Aorta (tissue), 5 donors: ENCODE measurements around the gene ATP4B. TPM values are rescaled to one million over a fixed set of nuclear protein-coding genes. Genes with fewer than 3 reads are reported as not detected.

Source experiments
- ATAC-seq: fragments of 200-7000 bp; cut with Tn5 transposase; one replicate; pipeline ENCODE4 v1.9.1; 2022; ENCODE audit warnings: moderate library complexity; ENCODE audit not compliant: low FRiP score
- DNase-seq, 2 donors: peaks; one replicate each; pipeline ENCODE4 v3.0.0-alpha.2; 2020
- H3K27ac ChIP-seq, 2 donors: one replicate each; pipeline ENCODE4 v1.5.1; 2013; ENCODE audit warnings: low read length in 2 of 2, mild to moderate bottlenecking in 2 of 2, moderate library complexity in 2 of 2, control low read depth in 1 of 2, inconsistent platforms in 1 of 2, low read depth in 1 of 2
- H3K27me3 ChIP-seq, 2 donors: one replicate each; pipeline ENCODE4 v1.6.1; 2013; ENCODE audit warnings: control low read depth in 1 of 2, low read length in 1 of 2, mild to moderate bottlenecking in 1 of 2, moderate library complexity in 1 of 2; ENCODE audit not compliant: insufficient read depth in 2 of 2, control insufficient read depth in 1 of 2
- H3K36me3 ChIP-seq, 2 donors: one replicate each; pipeline ENCODE4 v1.6.1; 2013; ENCODE audit warnings: control low read depth in 1 of 2, low read length in 1 of 2, mild to moderate bottlenecking in 1 of 2; ENCODE audit not compliant: insufficient read depth in 2 of 2, control insufficient read depth in 1 of 2
- H3K4me1 ChIP-seq, 2 donors: one replicate each; pipeline ENCODE4 v1.6.1; 2013; ENCODE audit warnings: low read length in 2 of 2, control low read depth in 1 of 2, mild to moderate bottlenecking in 1 of 2, moderate library complexity in 1 of 2; ENCODE audit not compliant: insufficient read depth in 2 of 2, control insufficient read depth in 1 of 2
- H3K4me3 ChIP-seq, 2 donors: one replicate each; pipeline ENCODE4 v1.5.1; 2013; ENCODE audit warnings: low read length in 2 of 2, control low read depth in 1 of 2, mild to moderate bottlenecking in 1 of 2
- H3K9me3 ChIP-seq: one replicate; pipeline ENCODE4 v1.6.1; 2013; ENCODE audit warnings: mild to moderate bottlenecking, low read length; ENCODE audit not compliant: control insufficient read depth
- WGBS, 2 donors: extraction: QIAGEN DNeasy Blood & Tissue Kit; methylation state at CpG; one replicate each; pipeline ENCODE4 v1.1.7; 2013; 5-methylcytosine and 5-hydroxymethylcytosine counted together
- intact Hi-C, 2 donors: fragments of 100-400 bp; cut with DNase I; formaldehyde crosslinking; loops; one replicate each; pipeline versions ENCODE4 v1.14.2 to v1.15.0; 2022
- polyA plus RNA-seq, 2 donors: library from polyadenylated mRNA; stranded (reverse); fragments of 200-250 nt; gene quantifications; one replicate each; pipeline ENCODE4 v1.2.3, GENCODE V29; 2013
- total RNA-seq, 2 donors: library from RNA; stranded (reverse); fragmentation: NEBNext Ultra II Directional; extraction: Animal tissue kit (Norgen Biotek cat#: 25700); gene quantifications; one replicate each; pipeline ENCODE4 v1.2.1, GENCODE V29; 2021
- donor health status: healthy with polysubstance abuse.
- donor health status: Bipolar disorder and iron deficiency.
- donor health status: DM: no; HTN: no; CAD: no.
- donor health status: DM: no; HTN: no; CAD: no.
- donor health status: DM: yes; HTN: yes; CAD: no.

The ATP4B gene
- total and polyA plus RNA-seq, 4 donors: not detected

DNA sequence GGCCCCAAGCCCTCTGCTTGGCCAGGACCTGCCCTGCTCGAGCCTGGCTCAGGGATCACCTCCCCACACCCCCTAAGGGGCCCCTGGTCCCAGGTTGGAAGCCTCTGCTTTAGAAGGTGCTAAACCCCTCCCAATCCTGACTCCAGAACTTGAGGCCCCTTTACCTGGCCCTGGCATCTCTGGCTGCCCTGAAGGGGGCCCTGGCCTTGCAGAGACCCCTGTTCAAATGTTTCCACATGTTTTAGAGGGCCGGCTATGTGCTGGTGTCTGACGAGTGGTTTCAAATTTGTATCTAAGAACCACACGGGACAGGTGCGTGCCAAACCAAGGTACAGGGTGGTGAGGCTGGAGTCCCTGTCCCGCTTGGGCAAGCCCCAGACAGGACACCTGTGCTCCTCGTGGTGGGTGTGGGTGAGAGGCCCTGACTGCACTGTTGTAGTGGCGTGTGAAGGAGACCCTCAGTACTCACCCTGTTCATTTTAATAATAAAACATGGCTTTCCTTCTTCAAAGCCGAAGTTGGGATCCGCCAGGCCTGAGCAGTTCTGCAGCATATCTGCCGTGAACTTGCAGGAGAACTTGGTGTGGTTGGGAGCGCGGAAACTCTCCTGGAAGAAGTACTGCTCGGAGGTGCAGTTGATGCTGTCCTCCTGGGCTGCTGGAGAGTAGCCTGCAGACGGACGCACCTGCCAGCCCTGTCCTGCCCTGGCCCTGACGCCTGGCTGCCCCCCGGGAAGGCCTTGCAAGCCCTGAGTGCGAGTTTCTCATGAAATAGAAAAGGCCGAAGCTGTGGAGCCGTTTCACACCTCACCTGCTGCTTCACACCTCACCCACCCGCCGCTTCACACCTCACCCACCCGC lies 5.4 kb downstream of the ATP4B start:
- no peaks in the 10 kb centered on the region for H3K27me3 ChIP-seq
- H3K9me3 ChIP-seq: no peaks in the 10 kb centered on the region
- H3K4me3 ChIP-seq: no peak overlapping the region
- H3K36me3 ChIP-seq: no peaks in the 10 kb centered on the region
- no peak overlapping the region for H3K27ac ChIP-seq
- 94% methylated on average over 21 to 24 of the region's 24 CpGs for WGBS, 2 donors
- intact Hi-C loops: no loop called here
- H3K4me1 ChIP-seq: no peaks in the 10 kb centered on the region
- DNase-seq (peak; percentile 34 to 53), ATAC-seq (no peak)

DNA sequence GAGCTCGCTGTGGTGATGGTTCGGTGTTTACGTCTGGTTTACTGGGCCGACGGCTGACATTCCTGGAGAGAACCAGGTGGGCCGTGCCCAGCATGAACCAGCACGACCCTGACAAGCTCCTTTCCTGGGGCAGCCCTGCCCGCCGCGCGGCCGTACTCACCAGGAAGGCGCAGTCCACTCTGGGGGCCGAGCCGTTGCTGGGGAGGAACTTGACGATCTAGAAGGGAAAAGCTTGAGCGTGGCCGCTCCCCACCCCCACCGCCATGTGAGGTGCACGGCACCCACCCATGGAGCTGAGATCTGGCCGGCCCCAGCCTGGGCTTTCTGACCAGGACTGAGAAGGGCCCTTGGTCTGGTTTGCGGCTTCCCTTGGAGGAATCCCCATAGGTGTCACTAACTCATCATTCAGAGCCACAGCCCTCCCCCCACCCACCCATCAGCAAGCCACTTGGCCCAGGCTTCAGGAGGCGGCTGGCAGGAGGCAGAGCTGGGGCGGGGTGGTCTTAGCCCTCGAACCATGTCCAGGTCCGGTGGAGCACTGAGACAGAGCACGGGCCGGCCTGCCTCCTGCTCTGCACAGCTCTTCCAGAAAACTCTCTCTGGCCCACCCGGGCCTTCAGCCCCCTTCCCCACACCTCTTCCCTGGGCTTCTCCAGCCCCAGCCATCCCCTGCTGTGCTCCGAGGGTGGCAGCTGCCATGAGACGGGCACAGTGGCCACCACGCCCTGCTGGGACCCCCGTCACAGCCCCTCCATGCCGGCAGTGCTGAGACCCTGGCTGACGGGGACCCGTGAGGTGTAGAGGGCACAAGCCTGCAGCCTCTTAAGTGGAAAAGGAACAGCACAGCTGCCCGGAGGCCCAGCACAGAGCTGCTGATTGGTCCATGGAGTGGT lies 6.2 kb downstream of the ATP4B start:
- DNase-seq (peak; percentile 34 to 63), ATAC-seq (no peak)
- intact Hi-C loops: no loop called here
- no peak overlapping the region for H3K4me3 ChIP-seq
- H3K4me1 ChIP-seq: no peaks in the 10 kb centered on the region
- no peak overlapping the region for H3K27ac ChIP-seq
- no peaks in the 10 kb centered on the region for H3K27me3 ChIP-seq
- no peaks in the 10 kb centered on the region for H3K9me3 ChIP-seq
- 95% methylated on average over 37 of the region's 37 CpGs for WGBS, 2 donors
- no peaks in the 10 kb centered on the region for H3K36me3 ChIP-seq

DNA sequence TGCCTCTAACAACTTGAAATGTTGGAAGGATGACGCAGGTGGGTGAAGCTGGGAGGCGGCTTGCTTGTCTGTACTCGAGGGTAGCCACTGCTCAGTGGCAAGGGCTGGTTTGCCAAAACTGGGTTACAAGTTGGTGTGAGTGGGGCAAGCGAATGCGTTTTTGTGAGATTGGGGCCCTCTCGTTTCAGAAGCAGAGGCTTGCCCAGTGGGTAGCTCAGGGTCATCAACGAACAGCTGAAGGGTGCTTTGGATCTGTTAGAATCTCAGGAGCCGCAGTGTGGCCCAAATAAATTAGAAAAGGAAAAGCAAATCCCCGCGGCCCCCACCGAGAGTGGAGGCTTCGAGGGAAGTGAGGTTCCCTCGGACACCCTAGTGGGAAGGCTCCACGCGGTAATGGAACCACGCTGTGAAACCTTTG lies 7.3 kb downstream of the ATP4B start:
- DNase-seq: peak; percentile 17 to 31
- WGBS, 2 donors: 94 to 96% methylated on average over 16 of the region's 16 CpGs
- ATAC-seq: no peak
- Histone ChIP-seq H3K27me3 (no peaks in the 10 kb centered on the region), H3K4me3 (no peak overlapping the region), H3K9me3 (no peaks in the 10 kb centered on the region), H3K36me3 (no peaks in the 10 kb centered on the region), H3K4me1 (no peaks in the 10 kb centered on the region), H3K27ac (no peak overlapping the region)
- intact Hi-C loops: no loop called here

DNA sequence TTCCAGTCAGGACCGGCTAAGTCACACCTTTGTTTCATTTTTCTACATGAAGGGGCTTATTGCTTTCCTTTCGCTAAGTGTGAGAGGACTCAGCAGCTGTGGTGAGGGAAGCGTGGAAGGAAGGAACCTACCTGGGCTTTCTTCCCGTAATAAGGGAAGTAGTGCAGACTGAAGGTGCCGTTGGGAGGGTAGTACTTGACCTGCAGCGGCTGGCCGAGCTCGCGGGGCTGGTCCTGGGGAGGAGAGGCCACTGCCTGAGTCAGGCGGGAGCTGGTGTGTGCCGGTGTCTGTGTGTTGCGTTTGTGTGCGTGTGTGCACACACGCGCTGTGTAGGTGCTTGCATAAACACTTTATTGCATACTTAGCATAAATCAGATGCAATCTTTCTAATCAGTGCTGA lies 7.7 kb downstream of the ATP4B start:
- H3K4me3 ChIP-seq: no peak overlapping the region
- DNase-seq (peak; percentile 36 to 41), ATAC-seq (no peak)
- H3K27ac ChIP-seq: no peak overlapping the region
- H3K36me3 ChIP-seq: no peaks in the 10 kb centered on the region
- no peaks in the 10 kb centered on the region for H3K27me3 ChIP-seq
- H3K9me3 ChIP-seq: no peaks in the 10 kb centered on the region
- no peaks in the 10 kb centered on the region for H3K4me1 ChIP-seq
- intact Hi-C loops: no loop called here
- 96 to 97% methylated on average over 15 of the region's 15 CpGs for WGBS, 2 donors

DNA sequence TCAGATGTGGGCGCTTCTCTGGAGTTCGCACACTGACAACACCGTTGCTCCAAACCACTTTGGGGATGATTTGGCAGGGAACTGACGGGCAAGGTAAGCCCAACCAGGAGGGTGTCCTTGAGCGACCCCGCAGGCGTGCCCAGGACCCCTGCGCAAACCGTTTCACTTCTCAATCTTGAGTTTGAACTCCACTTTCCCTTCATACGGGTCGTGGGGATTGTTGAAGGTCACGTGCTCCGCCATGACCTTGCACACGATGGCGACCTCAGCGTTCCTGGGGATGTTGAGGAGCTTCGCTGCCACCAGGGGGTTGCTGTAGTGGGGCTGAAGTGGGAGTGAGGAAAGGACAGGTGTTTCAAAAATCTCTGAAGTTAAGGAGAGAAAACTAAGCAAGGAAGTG lies 8.8 kb downstream of the ATP4B start:
- Histone ChIP-seq H3K4me3 (no peak overlapping the region), H3K4me1 (no peaks in the 10 kb centered on the region), H3K27me3 (no peaks in the 10 kb centered on the region), H3K36me3 (no peaks in the 10 kb centered on the region), H3K9me3 (no peaks in the 10 kb centered on the region), H3K27ac (no peak overlapping the region)
- DNase-seq (peak; percentile 19 to 54), ATAC-seq (no peak)
- WGBS, 2 donors: 91% methylated on average over 17 of the region's 17 CpGs
- intact Hi-C loops: no loop called here

DNA sequence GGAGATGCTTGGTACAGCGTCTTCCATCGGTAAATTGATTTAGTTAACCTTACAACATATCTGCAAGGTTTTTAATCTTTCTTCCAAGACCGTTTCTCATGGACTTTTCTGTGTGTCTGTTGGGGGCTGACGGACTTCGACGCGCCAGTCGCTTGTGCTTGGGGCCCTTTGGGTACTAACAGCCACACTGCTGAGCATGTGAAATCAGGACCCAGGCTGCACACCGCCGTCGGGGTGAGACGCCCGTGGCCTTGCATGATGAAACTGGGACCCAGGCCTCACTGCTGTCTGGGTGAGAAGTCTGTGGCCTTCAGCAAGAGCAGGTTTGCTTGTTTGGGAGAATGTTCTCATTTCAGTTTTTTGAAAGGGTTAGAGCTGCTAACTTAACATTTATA lies 9.8 kb downstream of the ATP4B start:
- ATAC-seq: no peak
- Histone ChIP-seq H3K4me1 (no peaks in the 10 kb centered on the region), H3K36me3 (no peaks in the 10 kb centered on the region), H3K27me3 (no peaks in the 10 kb centered on the region), H3K27ac (no peak overlapping the region), H3K4me3 (no peak overlapping the region), H3K9me3 (no peaks in the 10 kb centered on the region)
- DNase-seq: peak; percentile 34 to 58
- WGBS, 2 donors: 83 to 90% methylated on average over 13 of the region's 13 CpGs
- intact Hi-C loops: no loop called here

DNA sequence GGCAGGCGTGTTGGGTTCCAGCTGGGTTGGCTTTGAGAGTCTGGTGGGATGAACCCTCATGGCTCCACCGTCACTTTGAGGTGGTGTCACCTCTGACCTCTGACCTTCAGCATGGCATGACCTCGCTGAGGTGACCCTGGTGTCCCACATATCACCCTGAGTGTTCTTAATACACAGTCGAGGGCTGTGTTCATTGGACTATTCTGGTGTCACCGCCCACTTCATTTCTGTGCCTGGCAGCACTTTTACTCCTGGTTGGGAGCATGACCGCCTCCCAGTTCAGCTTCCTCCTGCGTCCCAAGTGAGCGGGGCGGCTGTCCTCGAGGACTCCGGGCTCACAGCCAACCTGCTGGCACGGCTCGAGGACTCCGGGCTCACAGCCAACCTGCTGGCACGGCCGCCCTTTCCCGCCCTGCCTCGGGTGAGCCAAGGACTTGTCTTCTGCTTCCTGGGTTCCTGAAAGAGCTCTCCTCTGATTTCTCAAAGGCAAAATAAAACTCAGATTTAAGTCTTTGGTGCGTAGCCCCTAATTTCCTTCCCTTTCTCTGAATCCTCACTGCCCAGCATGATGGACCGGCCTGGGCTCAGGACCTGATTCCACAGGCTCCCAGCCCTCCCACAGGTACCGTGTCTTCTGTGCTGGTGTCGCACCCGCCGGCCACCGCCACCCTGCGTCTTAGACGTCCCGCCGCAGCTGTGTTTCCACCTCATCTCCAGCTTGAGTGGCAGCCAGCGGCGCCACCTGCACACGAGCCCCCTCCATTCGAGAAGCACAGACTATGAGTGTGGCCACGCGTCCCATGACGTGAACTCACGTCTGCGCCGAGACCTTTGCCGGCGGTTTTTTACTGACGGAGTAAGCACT lies 10.4 kb downstream of the ATP4B start:
- 45 to 49% methylated on average over 42 of the region's 42 CpGs for WGBS, 2 donors
- DNase-seq (peak; percentile 95 to 96), ATAC-seq (peak; percentile 92)
- Histone ChIP-seq H3K4me1 (no peaks in the 10 kb centered on the region), H3K9me3 (no peaks in the 10 kb centered on the region), H3K4me3 (no peak overlapping the region), H3K27me3 (no peaks in the 10 kb centered on the region), H3K36me3 (no peaks in the 10 kb centered on the region), H3K27ac (peak overlapping the region in 1 of 2 donors; percentile 4)
- intact Hi-C loops: no loop called here

DNA sequence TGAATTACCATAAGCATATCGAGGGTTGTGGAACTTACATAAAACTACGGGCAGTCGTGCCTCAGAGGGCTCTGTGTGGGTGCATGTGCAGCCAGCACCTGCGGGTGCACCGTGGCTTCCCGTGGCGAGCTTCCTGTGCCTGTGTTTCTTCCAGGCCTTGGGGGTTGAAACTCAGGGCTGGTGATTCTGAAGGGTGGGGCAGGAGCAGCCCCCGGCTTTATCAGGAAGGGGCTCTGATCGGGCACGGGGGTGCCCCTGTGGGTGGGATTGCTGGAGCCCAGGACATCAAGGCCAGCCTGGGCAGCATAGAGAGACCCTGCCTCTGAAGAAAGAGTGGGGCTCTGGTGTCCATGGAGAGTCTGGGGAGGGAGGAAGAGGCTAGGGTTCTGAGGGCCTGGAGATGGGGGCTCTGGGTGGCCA lies 11.1 kb downstream of the ATP4B start:
- WGBS, 2 donors: 35 to 46% methylated on average over 10 of the region's 10 CpGs
- ATAC-seq (no peak), DNase-seq (peak; percentile 40 to 67)
- intact Hi-C loops: no loop called here
- H3K27me3 ChIP-seq: no peaks in the 10 kb centered on the region
- no peak overlapping the region for H3K27ac ChIP-seq
- no peaks in the 10 kb centered on the region for H3K9me3 ChIP-seq
- no peaks in the 10 kb centered on the region for H3K4me1 ChIP-seq
- H3K4me3 ChIP-seq: no peak overlapping the region
- H3K36me3 ChIP-seq: no peaks in the 10 kb centered on the region
